Astrocyte (in vitro differentiated cells and primary cell): Measurements from ENCODE around the gene HYDIN.

Source experiments
- EZH2 ChIP-seq: IDR thresholded peaks from 2 replicates; pipeline ENCODE4 v1.6.1; 2012; ENCODE audit warnings: mild to moderate bottlenecking, low read length, inconsistent platforms; ENCODE audit not compliant: insufficient read depth
- TF ChIP-seq, protein P1 (sequence below): IDR thresholded peaks from 2 replicates; pipeline ENCODE4 v1.5.1; 2011; ENCODE audit warnings: low read depth, mild to moderate bottlenecking, inconsistent platforms, low read length, moderate library complexity; ENCODE audit not compliant: insufficient read depth

DNA sequence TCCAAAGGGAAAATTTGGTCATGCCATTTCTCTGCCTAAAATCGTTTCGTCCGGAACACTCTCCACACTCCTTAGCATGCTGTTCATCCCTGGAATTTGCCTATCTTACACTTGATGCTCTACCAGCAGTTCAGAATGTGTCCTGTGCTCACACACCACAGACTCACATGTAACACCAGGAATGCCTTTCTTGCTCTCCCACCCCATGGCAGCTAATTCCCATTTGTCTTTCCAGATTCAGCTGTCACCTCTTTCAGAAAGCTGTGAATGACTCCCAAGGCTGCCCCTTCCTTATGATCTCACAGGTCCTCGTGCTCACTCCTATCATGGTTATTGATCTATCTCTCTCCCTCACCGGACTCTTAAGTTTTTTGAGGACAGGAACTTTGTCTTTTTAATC is 38.1 kb downstream of the HYDIN start:
- TF ChIP-seq, protein P1, sequence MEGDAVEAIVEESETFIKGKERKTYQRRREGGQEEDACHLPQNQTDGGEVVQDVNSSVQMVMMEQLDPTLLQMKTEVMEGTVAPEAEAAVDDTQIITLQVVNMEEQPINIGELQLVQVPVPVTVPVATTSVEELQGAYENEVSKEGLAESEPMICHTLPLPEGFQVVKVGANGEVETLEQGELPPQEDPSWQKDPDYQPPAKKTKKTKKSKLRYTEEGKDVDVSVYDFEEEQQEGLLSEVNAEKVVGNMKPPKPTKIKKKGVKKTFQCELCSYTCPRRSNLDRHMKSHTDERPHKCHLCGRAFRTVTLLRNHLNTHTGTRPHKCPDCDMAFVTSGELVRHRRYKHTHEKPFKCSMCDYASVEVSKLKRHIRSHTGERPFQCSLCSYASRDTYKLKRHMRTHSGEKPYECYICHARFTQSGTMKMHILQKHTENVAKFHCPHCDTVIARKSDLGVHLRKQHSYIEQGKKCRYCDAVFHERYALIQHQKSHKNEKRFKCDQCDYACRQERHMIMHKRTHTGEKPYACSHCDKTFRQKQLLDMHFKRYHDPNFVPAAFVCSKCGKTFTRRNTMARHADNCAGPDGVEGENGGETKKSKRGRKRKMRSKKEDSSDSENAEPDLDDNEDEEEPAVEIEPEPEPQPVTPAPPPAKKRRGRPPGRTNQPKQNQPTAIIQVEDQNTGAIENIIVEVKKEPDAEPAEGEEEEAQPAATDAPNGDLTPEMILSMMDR = no peak
- no peak for TF ChIP-seq EZH2
